ENCODE data around the gene APLN.

- TF ChIP-seq CTCF (IDR thresholded peaks at IDR 0.05; ENCODE audit: low read depth, low read length) (no peak), EZH2phosphoT487 (IDR thresholded peaks at IDR 0.05; ENCODE audit: low read depth) (no peak)
Observed at GRCh38 chrX:129688097-129688496, 33.3 kb upstream of the APLN start.
